Measurements from ENCODE around the gene TMPO.

- TF ChIP-seq FOXA1 (IDR thresholded peaks at IDR 0.05) = no peak
- TF ChIP-seq TARDBP (IDR thresholded peaks at IDR 0.05) = no peak
- no peak for TF ChIP-seq BHLHE40 (IDR thresholded peaks at IDR 0.05; ENCODE audit: borderline replicate concordance)
- TF ChIP-seq CTBP1 (IDR thresholded peaks at IDR 0.05; ENCODE audit: borderline replicate concordance) = no peak
- no peak for TF ChIP-seq SP1 (IDR thresholded peaks at IDR 0.05)
- TF ChIP-seq PKNOX1 (IDR thresholded peaks at IDR 0.05) = no peak
- TF ChIP-seq SUZ12 (IDR thresholded peaks at IDR 0.05) = no peak
- no peak for TF ChIP-seq ARNT (IDR thresholded peaks at IDR 0.05)
These were observed 59.6 kb downstream of the TMPO start for GRCh38 chr12:98575013-98575412.
